HEK293 (cell line): ENCODE measurements around the gene USP13.

ENCODE experiments used
- CTCF ChIA-PET: fragments of 350-600 bp; formaldehyde crosslinking; extraction: SDS; loops from one replicate; lab custom pipeline; 2021; ENCODE audit warnings: antibody characterized with exemption; lab: Yijun Ruan, JAX
- POLR2A ChIA-PET: fragments of 300-600 bp; formaldehyde crosslinking; extraction: SDS; loops from one replicate; lab custom pipeline; 2020; ENCODE audit warnings: antibody characterized with exemption, inconsistent platforms; lab: Yijun Ruan, JAX
- H3K27ac ChIP-seq: fragments of 200-500 bp; sonication (Bioruptor generic); 2 replicates; pipeline ENCODE4 v1.5.1; 2014; ENCODE audit warnings: low read depth, low read length, control low read depth, inconsistent platforms; ENCODE audit errors: extremely low read depth
- H3K36me3 ChIP-seq, 2 experiments: fragments of 200-500 bp in 1 of 2; sonication (Bioruptor generic) in 1 of 2; 1 replicate in 1 of 2; 2 replicates in 1 of 2; pipeline ENCODE4 v1.5.1; 2014 to 2017; ENCODE audit warnings: inconsistent platforms in 2 of 2, low read length in 2 of 2; ENCODE audit not compliant: control insufficient read depth in 2 of 2, insufficient read depth in 1 of 2
- H3K4me1 ChIP-seq: fragments of 200-500 bp; sonication (Bioruptor generic); 2 replicates; pipeline ENCODE4 v1.5.1; 2014; ENCODE audit warnings: mild to moderate bottlenecking, low read length, inconsistent platforms; ENCODE audit not compliant: control insufficient read depth, insufficient read depth
- H3K4me3 ChIP-seq: 2 replicates; pipeline ENCODE4 v1.5.1; 2011; ENCODE audit warnings: low read depth, mild to moderate bottlenecking, control low read depth, low read length, moderate library complexity
- H3K9me3 ChIP-seq: fragments of 200-500 bp; sonication (Bioruptor generic); 2 replicates; pipeline ENCODE4 v1.5.1; 2014; ENCODE audit warnings: low read depth, low read length, inconsistent platforms; ENCODE audit not compliant: control insufficient read depth, insufficient read depth
- FEZF1 ChIP-seq: fragments of 450-650 bp; formaldehyde crosslinking; IDR thresholded peaks from 2 replicates; pipeline ENCODE4 v1.5.1; 2016; ENCODE audit warnings: missing biosample characterization, missing genetic modification characterization
- GLIS2 ChIP-seq: fragments of 450-650 bp; formaldehyde crosslinking; IDR thresholded peaks from 2 replicates; pipeline ENCODE4 v1.5.1; 2016; ENCODE audit warnings: missing biosample characterization, missing genetic modification characterization
- MYNN ChIP-seq: fragments of 450-650 bp; formaldehyde crosslinking; IDR thresholded peaks from 2 replicates; pipeline ENCODE4 v1.5.1; 2016; ENCODE audit warnings: missing biosample characterization, missing genetic modification characterization, borderline replicate concordance
- OSR2 ChIP-seq: fragments of 450-650 bp; formaldehyde crosslinking; IDR thresholded peaks from 2 replicates; pipeline ENCODE4 v1.5.1; 2016; ENCODE audit warnings: missing biosample characterization, missing genetic modification characterization
- TCF7L2 ChIP-seq: IDR thresholded peaks from 2 replicates; pipeline ENCODE4 v1.6.1; 2011; ENCODE audit warnings: low read depth, mild to moderate bottlenecking, inconsistent platforms, low read length, moderate library complexity, borderline replicate concordance
- YY2 ChIP-seq: fragments of 450-650 bp; formaldehyde crosslinking; IDR thresholded peaks from 2 replicates; pipeline ENCODE4 v1.5.1; 2016; ENCODE audit warnings: missing biosample characterization, missing genetic modification characterization
- ZBTB8A ChIP-seq: fragments of 450-650 bp; formaldehyde crosslinking; IDR thresholded peaks from 2 replicates; pipeline ENCODE4 v1.5.1; 2016; ENCODE audit warnings: missing biosample characterization, missing genetic modification characterization
- ZIC2 ChIP-seq: fragments of 450-650 bp; formaldehyde crosslinking; IDR thresholded peaks from 2 replicates; pipeline ENCODE4 v1.5.1; 2016; ENCODE audit warnings: missing biosample characterization, missing genetic modification characterization
- ZNF10 ChIP-seq: fragments of 450-650 bp; formaldehyde crosslinking; IDR thresholded peaks from 2 replicates; pipeline ENCODE4 v1.5.1; 2017; ENCODE audit warnings: missing biosample characterization, missing genetic modification characterization
- ZNF114 ChIP-seq: fragments of 450-650 bp; formaldehyde crosslinking; IDR thresholded peaks from 2 replicates; pipeline ENCODE4 v1.5.0; 2017; ENCODE audit warnings: missing biosample characterization, missing genetic modification characterization
- ZNF132 ChIP-seq: fragments of 450-650 bp; formaldehyde crosslinking; IDR thresholded peaks from 2 replicates; pipeline ENCODE4 v1.5.1; 2017; ENCODE audit warnings: missing biosample characterization, missing genetic modification characterization, borderline replicate concordance
- ZNF146 ChIP-seq: fragments of 450-650 bp; formaldehyde crosslinking; IDR thresholded peaks from 2 replicates; pipeline ENCODE4 v1.5.1; 2016; ENCODE audit warnings: missing biosample characterization, missing genetic modification characterization
- ZNF221 ChIP-seq: fragments of 450-650 bp; formaldehyde crosslinking; IDR thresholded peaks from 2 replicates; pipeline ENCODE4 v1.5.1; 2017; ENCODE audit warnings: missing biosample characterization, missing genetic modification characterization, borderline replicate concordance
- ZNF23 ChIP-seq: fragments of 450-650 bp; formaldehyde crosslinking; IDR thresholded peaks from 2 replicates; pipeline ENCODE4 v1.5.1; 2016; ENCODE audit warnings: missing biosample characterization, missing genetic modification characterization, borderline replicate concordance
- ZNF341 ChIP-seq: fragments of 450-650 bp; formaldehyde crosslinking; IDR thresholded peaks from 2 replicates; pipeline ENCODE4; 2016; ENCODE audit warnings: low read depth, missing biosample characterization, missing genetic modification characterization
- ZNF350 ChIP-seq: fragments of 450-650 bp; formaldehyde crosslinking; IDR thresholded peaks from 2 replicates; pipeline ENCODE4 v1.5.0; 2017; ENCODE audit warnings: missing biosample characterization, mild to moderate bottlenecking, missing genetic modification characterization
- ZNF501 ChIP-seq: fragments of 450-650 bp; formaldehyde crosslinking; IDR thresholded peaks from 2 replicates; pipeline ENCODE4 v1.5.1; 2016; ENCODE audit warnings: missing biosample characterization, missing genetic modification characterization
- ZNF513 ChIP-seq: fragments of 450-650 bp; IDR thresholded peaks from 2 replicates; pipeline ENCODE4 v1.5.1; 2018; ENCODE audit warnings: missing biosample characterization, missing genetic modification characterization
- ZNF549 ChIP-seq: fragments of 450-650 bp; IDR thresholded peaks from 2 replicates; pipeline ENCODE4 v1.5.1; 2018; ENCODE audit warnings: missing biosample characterization, missing genetic modification characterization, mild to moderate bottlenecking, inconsistent platforms, moderate library complexity
- ZNF600 ChIP-seq: fragments of 450-650 bp; formaldehyde crosslinking; IDR thresholded peaks from 2 replicates; pipeline ENCODE4 v1.5.1; 2016; ENCODE audit warnings: missing biosample characterization, missing genetic modification characterization
- ZNF747 ChIP-seq: fragments of 450-650 bp; formaldehyde crosslinking; IDR thresholded peaks from 2 replicates; pipeline ENCODE4 v1.5.1; 2016; ENCODE audit warnings: missing biosample characterization, missing genetic modification characterization
- TF ChIP-seq, protein P1 (sequence below): fragments of 450-650 bp; formaldehyde crosslinking; IDR thresholded peaks from 2 replicates; pipeline ENCODE4 v1.5.1; 2016; ENCODE audit warnings: missing biosample characterization, missing genetic modification characterization
- TF ChIP-seq, protein P2 (sequence below): fragments of 450-650 bp; formaldehyde crosslinking; IDR thresholded peaks from 2 replicates; pipeline ENCODE4 v1.5.1; 2016; ENCODE audit warnings: missing biosample characterization, missing genetic modification characterization
- TF ChIP-seq, protein P3 (sequence below): fragments of 450-650 bp; formaldehyde crosslinking; IDR thresholded peaks from 2 replicates; pipeline ENCODE4 v1.5.1; 2016; ENCODE audit warnings: missing biosample characterization, missing genetic modification characterization, borderline replicate concordance
- TF ChIP-seq, protein P4 (sequence below): fragments of 450-650 bp; formaldehyde crosslinking; IDR thresholded peaks from 2 replicates; pipeline ENCODE4 v1.5.1; 2016; ENCODE audit warnings: missing biosample characterization, missing genetic modification characterization

Gene USP13

GRCh38 chr3:179819379-179819778 is 166.5 kb downstream of the USP13 start:
- ChIA-PET CTCF (interaction anchor here (0.7 kb wide), 1 partner anchor 827 kb away, joined by 3 read pairs; no protein-coding TSS in a partner anchor), POLR2A (no interaction called here)
- TF ChIP-seq ZNF549 (tag by site-specific recombination), result no peak
- TF ChIP-seq, protein P1, sequence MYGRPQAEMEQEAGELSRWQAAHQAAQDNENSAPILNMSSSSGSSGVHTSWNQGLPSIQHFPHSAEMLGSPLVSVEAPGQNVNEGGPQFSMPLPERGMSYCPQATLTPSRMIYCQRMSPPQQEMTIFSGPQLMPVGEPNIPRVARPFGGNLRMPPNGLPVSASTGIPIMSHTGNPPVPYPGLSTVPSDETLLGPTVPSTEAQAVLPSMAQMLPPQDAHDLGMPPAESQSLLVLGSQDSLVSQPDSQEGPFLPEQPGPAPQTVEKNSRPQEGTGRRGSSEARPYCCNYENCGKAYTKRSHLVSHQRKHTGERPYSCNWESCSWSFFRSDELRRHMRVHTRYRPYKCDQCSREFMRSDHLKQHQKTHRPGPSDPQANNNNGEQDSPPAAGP (tag by site-specific recombination), result no peak
- TF ChIP-seq FEZF1, result no peak
- TF ChIP-seq ZNF350 (tag by site-specific recombination), result no peak
- no peak for TF ChIP-seq TCF7L2
- TF ChIP-seq OSR2 (tag by site-specific recombination), result no peak
- TF ChIP-seq ZNF747 (tag by site-specific recombination), result no peak
- Histone ChIP-seq H3K4me3 (no peak overlapping the region), H3K9me3 (no peaks in the 10 kb centered on the region), H3K27ac (no peak overlapping the region), H3K36me3 (no peaks in the 10 kb centered on the region), H3K4me1 (no peaks in the 10 kb centered on the region)

DNA sequence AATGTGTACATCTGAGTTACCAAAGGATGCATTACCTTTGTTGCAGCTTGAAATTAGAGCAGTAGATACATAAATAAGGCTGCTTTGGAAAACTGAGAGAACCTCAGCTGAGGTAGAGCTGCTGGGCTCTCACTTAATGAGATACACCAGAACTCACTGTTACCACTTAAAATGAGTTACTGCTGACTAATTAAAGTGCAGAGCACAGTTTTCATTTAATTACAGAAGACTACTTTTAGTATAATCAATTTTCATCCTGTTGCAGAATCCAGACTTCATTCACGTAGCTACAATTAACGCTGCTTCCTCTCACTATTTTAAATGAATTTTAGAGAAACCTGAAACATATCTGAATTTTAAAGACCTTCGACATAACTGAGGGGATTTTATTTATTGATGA is 169.5 kb downstream of the USP13 start:
- H3K36me3 ChIP-seq, result no peaks in the 10 kb centered on the region
- no peak overlapping the region for H3K27ac ChIP-seq
- H3K4me1 ChIP-seq, result no peaks in the 10 kb centered on the region
- TF ChIP-seq ZNF132, result no peak
- no peak for TF ChIP-seq ZNF341 (tag by site-specific recombination)
- no peak for TF ChIP-seq ZBTB8A
- TF ChIP-seq ZNF114 (tag by site-specific recombination), result no peak
- TF ChIP-seq ZNF10 (tag by site-specific recombination), result no peak
- CTCF ChIA-PET, result interaction anchor here (1.0 to 1.5 kb wide), 2 partner anchors 11 to 107 kb away, joined by 3 to 8 read pairs; no protein-coding TSS in a partner anchor
- H3K4me3 ChIP-seq, result no peak overlapping the region
- no peaks in the 10 kb centered on the region for H3K9me3 ChIP-seq
- POLR2A ChIA-PET, result no interaction called here

- Histone ChIP-seq H3K36me3 (no peaks in the 10 kb centered on the region), H3K27ac (no peak overlapping the region), H3K9me3 (no peaks in the 10 kb centered on the region), H3K4me3 (no peak overlapping the region), H3K4me1 (no peaks in the 10 kb centered on the region)
- ChIA-PET CTCF (no interaction called here), POLR2A (no interaction called here)
- no peak for TF ChIP-seq MYNN (tag by site-specific recombination)
- TF ChIP-seq ZNF146, result no peak
- TF ChIP-seq, protein P2, sequence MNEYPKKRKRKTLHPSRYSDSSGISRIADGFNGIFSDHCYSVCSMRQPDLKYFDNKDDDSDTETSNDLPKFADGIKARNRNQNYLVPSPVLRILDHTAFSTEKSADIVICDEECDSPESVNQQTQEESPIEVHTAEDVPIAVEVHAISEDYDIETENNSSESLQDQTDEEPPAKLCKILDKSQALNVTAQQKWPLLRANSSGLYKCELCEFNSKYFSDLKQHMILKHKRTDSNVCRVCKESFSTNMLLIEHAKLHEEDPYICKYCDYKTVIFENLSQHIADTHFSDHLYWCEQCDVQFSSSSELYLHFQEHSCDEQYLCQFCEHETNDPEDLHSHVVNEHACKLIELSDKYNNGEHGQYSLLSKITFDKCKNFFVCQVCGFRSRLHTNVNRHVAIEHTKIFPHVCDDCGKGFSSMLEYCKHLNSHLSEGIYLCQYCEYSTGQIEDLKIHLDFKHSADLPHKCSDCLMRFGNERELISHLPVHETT (tag by site-specific recombination), result no peak
- no peak for TF ChIP-seq ZNF600 (tag by site-specific recombination)
- no peak for TF ChIP-seq ZNF221 (tag by site-specific recombination)
- TF ChIP-seq ZNF549 (tag by site-specific recombination), result no peak
- no peak for TF ChIP-seq GLIS2
- TF ChIP-seq ZNF501 (tag by site-specific recombination), result no peak
- TF ChIP-seq, protein P3, sequence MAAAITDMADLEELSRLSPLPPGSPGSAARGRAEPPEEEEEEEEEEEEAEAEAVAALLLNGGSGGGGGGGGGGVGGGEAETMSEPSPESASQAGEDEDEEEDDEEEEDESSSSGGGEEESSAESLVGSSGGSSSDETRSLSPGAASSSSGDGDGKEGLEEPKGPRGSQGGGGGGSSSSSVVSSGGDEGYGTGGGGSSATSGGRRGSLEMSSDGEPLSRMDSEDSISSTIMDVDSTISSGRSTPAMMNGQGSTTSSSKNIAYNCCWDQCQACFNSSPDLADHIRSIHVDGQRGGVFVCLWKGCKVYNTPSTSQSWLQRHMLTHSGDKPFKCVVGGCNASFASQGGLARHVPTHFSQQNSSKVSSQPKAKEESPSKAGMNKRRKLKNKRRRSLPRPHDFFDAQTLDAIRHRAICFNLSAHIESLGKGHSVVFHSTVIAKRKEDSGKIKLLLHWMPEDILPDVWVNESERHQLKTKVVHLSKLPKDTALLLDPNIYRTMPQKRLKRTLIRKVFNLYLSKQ (tag by site-specific recombination), result no peak
- TF ChIP-seq ZNF513 (tag by site-specific recombination), result no peak
- TF ChIP-seq ZNF23 (tag by site-specific recombination), result no peak
- TF ChIP-seq, protein P4, sequence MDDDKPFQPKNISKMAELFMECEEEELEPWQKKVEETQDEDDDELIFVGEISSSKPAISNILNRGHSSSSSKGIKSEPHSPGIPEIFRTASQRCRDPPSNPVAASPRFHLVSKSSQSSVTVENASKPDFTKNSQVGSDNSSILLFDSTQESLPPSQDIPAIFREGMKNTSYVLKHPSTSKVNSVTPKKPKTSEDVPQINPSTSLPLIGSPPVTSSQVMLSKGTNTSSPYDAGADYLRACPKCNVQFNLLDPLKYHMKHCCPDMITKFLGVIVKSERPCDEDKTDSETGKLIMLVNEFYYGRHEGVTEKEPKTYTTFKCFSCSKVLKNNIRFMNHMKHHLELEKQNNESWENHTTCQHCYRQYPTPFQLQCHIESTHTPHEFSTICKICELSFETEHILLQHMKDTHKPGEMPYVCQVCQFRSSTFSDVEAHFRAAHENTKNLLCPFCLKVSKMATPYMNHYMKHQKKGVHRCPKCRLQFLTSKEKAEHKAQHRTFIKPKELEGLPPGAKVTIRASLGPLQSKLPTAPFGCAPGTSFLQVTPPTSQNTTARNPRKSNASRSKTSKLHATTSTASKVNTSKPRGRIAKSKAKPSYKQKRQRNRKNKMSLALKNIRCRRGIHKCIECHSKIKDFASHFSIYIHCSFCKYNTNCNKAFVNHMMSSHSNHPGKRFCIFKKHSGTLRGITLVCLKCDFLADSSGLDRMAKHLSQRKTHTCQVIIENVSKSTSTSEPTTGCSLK (tag by site-specific recombination), result no peak
- TF ChIP-seq ZIC2 (tag by site-specific recombination), result no peak
- no peak for TF ChIP-seq YY2
These were observed 172.8 kb downstream of the USP13 start for GRCh38 chr3:179825527-179826246.
